Caco-2 (cell line): ENCODE results near the gene ACTL7B. TPM values are rescaled to one million over a fixed set of nuclear protein-coding genes. Genes with fewer than 3 reads are reported as not detected.

Experiments
- BruUV-seq: library from RNA; stranded (reverse); fragments of 400-500 nt; replicated peaks from 2 replicates; lab custom pipeline; 2021; lab: Mats Ljungman, UMichigan
- CTCF ChIA-PET: fragments of 300-600 bp; sonication (Branson Sonifier 250); formaldehyde crosslinking; loops from one replicate; lab custom pipeline; 2022; ENCODE audit warnings: antibody characterized with exemption; lab: Charles Lee
- POLR2A ChIA-PET: fragments of 300-600 bp; sonication (Branson Sonifier 250); formaldehyde crosslinking; loops from one replicate; lab custom pipeline; 2022; ENCODE audit warnings: antibody characterized with exemption; lab: Charles Lee
- DNase-seq, 2 experiments: peaks; one replicate each; pipeline versions ENCODE4 v3.0.0 to v3.0.0-alpha.2; 2020 to 2022
- H3K27me3 ChIP-seq: replicated peaks from 2 replicates; pipeline ENCODE4 v1.6.0; 2011; ENCODE audit warnings: low read length; ENCODE audit not compliant: control insufficient read depth, insufficient read depth
- H3K36me3 ChIP-seq: 2 replicates; pipeline ENCODE4 v1.5.1; 2011; ENCODE audit warnings: low read length; ENCODE audit not compliant: control insufficient read depth, insufficient read depth
- H3K4me1 ChIP-seq: fragments of 250-450 bp; sonication (Bioruptor Pico); 2 replicates; pipeline ENCODE4 v1.5.1; 2020; ENCODE audit warnings: mild to moderate bottlenecking
- H3K4me3 ChIP-seq: 2 replicates; pipeline ENCODE4 v1.5.1; 2011; ENCODE audit warnings: low read depth, mild to moderate bottlenecking, control low read depth, low read length
- H3K9me3 ChIP-seq: fragments of 250-450 bp; sonication (Bioruptor Pico); 2 replicates; pipeline ENCODE4 v1.5.1; 2020; ENCODE audit warnings: mild to moderate bottlenecking, moderate library complexity
- H3K27ac Mint-ChIP-seq: one replicate; pipeline ENCODE4 v1.8.0; 2022; ENCODE audit warnings: mixed read lengths; ENCODE audit not compliant: unreplicated experiment
- H3K27me3 Mint-ChIP-seq: one replicate; pipeline ENCODE4 v1.8.0; 2022; ENCODE audit warnings: mixed read lengths; ENCODE audit not compliant: insufficient read depth, unreplicated experiment
- H3K36me3 Mint-ChIP-seq: one replicate; pipeline ENCODE4 v1.8.0; 2022; ENCODE audit warnings: mild to moderate bottlenecking, mixed read lengths; ENCODE audit not compliant: insufficient read depth, unreplicated experiment
- H3K4me1 Mint-ChIP-seq: one replicate; pipeline ENCODE4 v1.8.0; 2022; ENCODE audit warnings: low read depth, mixed read lengths; ENCODE audit not compliant: unreplicated experiment
- H3K4me3 Mint-ChIP-seq: one replicate; pipeline ENCODE4 v1.8.0; 2022; ENCODE audit warnings: mild to moderate bottlenecking, moderate library complexity, mixed read lengths; ENCODE audit not compliant: unreplicated experiment
- H3K9me3 Mint-ChIP-seq: one replicate; pipeline ENCODE4 v1.8.0; 2022; ENCODE audit warnings: mixed read lengths; ENCODE audit not compliant: unreplicated experiment
- CTCF ChIP-seq, 2 experiments: fragments of 200-600 bp in 1 of 2; IDR thresholded peaks; 1 replicate in 1 of 2; 2 replicates in 1 of 2; pipeline versions ENCODE4 v1.5.1 to v1.8.0; 2011 to 2022; ENCODE audit warnings: antibody characterized with exemption in 1 of 2, control low read depth in 1 of 2, inconsistent platforms in 1 of 2, low read depth in 1 of 2, low read length in 1 of 2, mild to moderate bottlenecking in 1 of 2, moderate library complexity in 1 of 2; ENCODE audit not compliant: insufficient read depth in 1 of 2, severe bottlenecking in 1 of 2, unreplicated experiment in 1 of 2
- intact Hi-C: fragments of 100-400 bp; cut with micrococcal nuclease; formaldehyde crosslinking; loops from one replicate; pipeline ENCODE4 v1.10.0; 2022; ENCODE audit not compliant: unreplicated experiment
- total RNA-seq: library from RNA; stranded (reverse); gene quantifications from 2 replicates; pipeline ENCODE4 v1.2.3, GENCODE V29; 2022

Gene ACTL7B
- total RNA-seq, 1 experiment from 2014 or later, result not detected

- Mint-ChIP-seq H3K9me3 (no peaks in the 10 kb centered on the region), H3K4me1 (no peaks in the 10 kb centered on the region), H3K27me3 (no peaks in the 10 kb centered on the region), H3K36me3 (no peaks in the 10 kb centered on the region), H3K27ac (no peak overlapping the region), H3K4me3 (no peak overlapping the region)
- Histone ChIP-seq H3K4me3 (no peak overlapping the region), H3K27me3 (no peaks in the 10 kb centered on the region), H3K4me1 (no peaks in the 10 kb centered on the region; the same call in 1 of the 2 replicates), H3K36me3 (no peaks in the 10 kb centered on the region), H3K9me3 (no peaks in the 10 kb centered on the region)
- BruUV-seq, result no TSS peak
- intact Hi-C loops, result no loop called here
- ChIA-PET CTCF (no interaction called here), POLR2A (no interaction called here)
- no peak for TF ChIP-seq CTCF (IDR thresholded peaks at IDR 0.05; ENCODE audit: insufficient read depth in 1 of 2, low read depth in 1 of 2, low read length in 1 of 2, severe bottlenecking in 1 of 2, unreplicated experiment in 1 of 2)
- no peak for DNase-seq
These were observed 19.5 kb downstream of the ACTL7B start for GRCh38 chr9:108836319-108836718.

- no peaks in the 10 kb centered on the region for H3K36me3 ChIP-seq
- H3K4me3 ChIP-seq, result no peak overlapping the region
- peaks cover under 1% of the 10 kb centered on the region for H3K27me3 Mint-ChIP-seq
- H3K9me3 Mint-ChIP-seq, result no peaks in the 10 kb centered on the region
- H3K9me3 ChIP-seq, result no peaks in the 10 kb centered on the region
- no peak for DNase-seq
- H3K4me1 Mint-ChIP-seq, result no peaks in the 10 kb centered on the region
- no peaks in the 10 kb centered on the region for H3K36me3 Mint-ChIP-seq
- TF ChIP-seq CTCF (IDR thresholded peaks at IDR 0.05; ENCODE audit: insufficient read depth in 1 of 2, low read depth in 1 of 2, low read length in 1 of 2, severe bottlenecking in 1 of 2, unreplicated experiment in 1 of 2), result no peak
- ChIA-PET POLR2A (no interaction called here), CTCF (no interaction called here)
- intact Hi-C loops, result no loop called here
- BruUV-seq, result no TSS peak
- no peaks in the 10 kb centered on the region for H3K27me3 ChIP-seq
- H3K4me3 Mint-ChIP-seq, result no peak overlapping the region
- H3K27ac Mint-ChIP-seq, result no peak overlapping the region
- no peaks in the 10 kb centered on the region; the same call in 1 of the 2 replicates for H3K4me1 ChIP-seq
These were observed 20.0 kb downstream of the ACTL7B start for GRCh38 chr9:108835831-108836230.

- H3K36me3 ChIP-seq, result no peaks in the 10 kb centered on the region
- H3K4me3 Mint-ChIP-seq, result no peak overlapping the region
- H3K4me1 ChIP-seq, result no peaks in the 10 kb centered on the region; the same call in 1 of the 2 replicates
- no peaks in the 10 kb centered on the region for H3K4me1 Mint-ChIP-seq
- H3K27me3 ChIP-seq, result no peaks in the 10 kb centered on the region
- H3K36me3 Mint-ChIP-seq, result no peaks in the 10 kb centered on the region
- CTCF ChIA-PET, result no interaction called here
- H3K27ac Mint-ChIP-seq, result no peak overlapping the region
- H3K4me3 ChIP-seq, result no peak overlapping the region
- no peaks in the 10 kb centered on the region for H3K9me3 Mint-ChIP-seq
- no TSS peak for BruUV-seq
- H3K27me3 Mint-ChIP-seq, result peaks cover 4% of the 10 kb centered on the region
- intact Hi-C loops, result no loop called here
- no peak for DNase-seq
- no peak for TF ChIP-seq CTCF (IDR thresholded peaks at IDR 0.05; ENCODE audit: insufficient read depth in 1 of 2, low read depth in 1 of 2, low read length in 1 of 2, severe bottlenecking in 1 of 2, unreplicated experiment in 1 of 2)
- POLR2A ChIA-PET, result no interaction called here
- H3K9me3 ChIP-seq, result no peaks in the 10 kb centered on the region
These were observed 20.7 kb downstream of the ACTL7B start for GRCh38 chr9:108834959-108835665.
